Neural cell (in vitro differentiated cells): ENCODE data around the gene CLDND2. TPM values are rescaled to one million over a fixed set of nuclear protein-coding genes. Genes with fewer than 3 reads are reported as not detected.

Experiments
- H2AFZ ChIP-seq: fragments of 200-600, 300-800 bp; sonication (generic), shearing (Covaris generic); 2 replicates; pipeline ENCODE4 v1.6.0; 2014; ENCODE audit warnings: low read depth, mild to moderate bottlenecking, antibody characterized with exemption, low read length, moderate library complexity
- H3F3A ChIP-seq: fragments of 200-600 bp; shearing (Covaris generic); 2 replicates; pipeline ENCODE4 v1.6.1; 2016; ENCODE audit warnings: mild to moderate bottlenecking, moderate library complexity, mixed read lengths, antibody characterized with exemption, low read length; ENCODE audit not compliant: insufficient read depth, poor library complexity, severe bottlenecking
- H3K27ac ChIP-seq: fragments of 200-600, 300-800 bp; sonication (generic), shearing (Covaris generic); 2 replicates; pipeline ENCODE4 v1.5.1; 2014; ENCODE audit warnings: mild to moderate bottlenecking, low read length, moderate library complexity
- H3K27me3 ChIP-seq: fragments of 300-800, 200-600 bp; sonication (generic), shearing (Covaris generic); 2 replicates; pipeline ENCODE4 v1.6.0; 2014; ENCODE audit warnings: mild to moderate bottlenecking, low read depth, low read length, moderate library complexity; ENCODE audit not compliant: insufficient read depth
- H3K36me3 ChIP-seq: fragments of 300-800, 200-600 bp; sonication (generic), shearing (Covaris generic); 2 replicates; pipeline ENCODE4 v1.5.1; 2014; ENCODE audit warnings: mild to moderate bottlenecking, antibody characterized with exemption, low read length, moderate library complexity; ENCODE audit not compliant: insufficient read depth
- H3K4me2 ChIP-seq: fragments of 300-800, 200-600 bp; sonication (generic), shearing (Covaris generic); 2 replicates; pipeline ENCODE4 v1.6.0; 2014; ENCODE audit warnings: mild to moderate bottlenecking, low read length
- H3K4me3 ChIP-seq: fragments of 300-800, 200-600 bp; sonication (generic), shearing (Covaris generic); 2 replicates; pipeline ENCODE4 v1.5.1; 2014; ENCODE audit warnings: mild to moderate bottlenecking, low read length, moderate library complexity
- H3K79me2 ChIP-seq: fragments of 200-600 bp; shearing (Covaris generic); replicated peaks from 2 replicates; pipeline ENCODE4 v1.6.0; 2014; ENCODE audit warnings: mild to moderate bottlenecking, low read length, moderate library complexity; ENCODE audit not compliant: insufficient read depth
- H3K9ac ChIP-seq: fragments of 300-800, 200-600 bp; sonication (generic), shearing (Covaris generic); 2 replicates; pipeline ENCODE4 v1.6.1; 2016; ENCODE audit warnings: mild to moderate bottlenecking, low read length, mixed read lengths
- H3K9me2 ChIP-seq: fragments of 200-600 bp; shearing (Covaris generic); 2 replicates; pipeline ENCODE4 v1.6.1; 2016; ENCODE audit warnings: mild to moderate bottlenecking, low read length, mixed read lengths; ENCODE audit not compliant: insufficient read depth
- H3K9me3 ChIP-seq: fragments of 200-600, 300-800 bp; sonication (generic), shearing (Covaris generic); 2 replicates; pipeline ENCODE4 v1.6.1; 2016; ENCODE audit warnings: mild to moderate bottlenecking, mixed run types, low read length, moderate library complexity, mixed read lengths
- H4K20me1 ChIP-seq: fragments of 200-600 bp; shearing (Covaris generic); 2 replicates; pipeline ENCODE4 v1.6.1; 2016; ENCODE audit warnings: mild to moderate bottlenecking, mixed run types; ENCODE audit not compliant: insufficient read depth
- EP300 ChIP-seq: fragments of 450-650 bp; conservative IDR thresholded peaks from 2 replicates; pipeline ENCODE4 v1.6.1; 2014; ENCODE audit warnings: antibody characterized with exemption, mild to moderate bottlenecking, moderate library complexity; ENCODE audit not compliant: poor library complexity, severe bottlenecking
- EZH2 ChIP-seq: fragments of 200-600, 300-800 bp; shearing (Covaris generic), sonication (generic); IDR thresholded peaks from 2 replicates; pipeline ENCODE4 v1.6.1; 2014; ENCODE audit warnings: antibody characterized with exemption, low read length, borderline replicate concordance, mild to moderate bottlenecking; ENCODE audit not compliant: insufficient read depth, poor library complexity, severe bottlenecking
- MXI1 ChIP-seq: fragments of 450-650 bp; conservative IDR thresholded peaks from 2 replicates; pipeline ENCODE4 v1.6.1; 2014; ENCODE audit warnings: antibody characterized with exemption, mild to moderate bottlenecking; ENCODE audit not compliant: poor library complexity, severe bottlenecking
- POLR2AphosphoS5 ChIP-seq: IDR thresholded peaks from 2 replicates; pipeline ENCODE4 v1.6.1; 2012
- RAD21 ChIP-seq: fragments of 450-650 bp; conservative IDR thresholded peaks from 2 replicates; pipeline ENCODE4 v1.6.1; 2014; ENCODE audit warnings: antibody characterized with exemption, mild to moderate bottlenecking, moderate library complexity
- SMC3 ChIP-seq: fragments of 450-650 bp; conservative IDR thresholded peaks from 2 replicates; pipeline ENCODE4 v1.6.1; 2014; ENCODE audit warnings: antibody characterized with exemption, mild to moderate bottlenecking, moderate library complexity; ENCODE audit not compliant: poor library complexity
- TAF1 ChIP-seq: IDR thresholded peaks from 2 replicates; pipeline ENCODE4 v1.6.1; 2012; ENCODE audit warnings: low read depth
- polyA plus RNA-seq: library from polyadenylated mRNA; depleted of rRNA; stranded (reverse); fragments of >200 nt; gene quantifications from 2 replicates; pipeline ENCODE4 v1.2.3, GENCODE V29; 2014
- TF ChIP-seq, protein P1 (sequence below): fragments of 450-650 bp; IDR thresholded peaks from 2 replicates; pipeline ENCODE4 v1.5.1; 2014; ENCODE audit warnings: antibody characterized with exemption, mild to moderate bottlenecking, moderate library complexity; ENCODE audit not compliant: poor library complexity, severe bottlenecking
- TF ChIP-seq, protein P2 (sequence below): IDR thresholded peaks from 2 replicates; pipeline ENCODE4 v1.6.1; 2012; ENCODE audit warnings: borderline replicate concordance

CLDND2 gene
- polyA plus RNA-seq, 1 donor from 2014 or later = not detected

DNA sequence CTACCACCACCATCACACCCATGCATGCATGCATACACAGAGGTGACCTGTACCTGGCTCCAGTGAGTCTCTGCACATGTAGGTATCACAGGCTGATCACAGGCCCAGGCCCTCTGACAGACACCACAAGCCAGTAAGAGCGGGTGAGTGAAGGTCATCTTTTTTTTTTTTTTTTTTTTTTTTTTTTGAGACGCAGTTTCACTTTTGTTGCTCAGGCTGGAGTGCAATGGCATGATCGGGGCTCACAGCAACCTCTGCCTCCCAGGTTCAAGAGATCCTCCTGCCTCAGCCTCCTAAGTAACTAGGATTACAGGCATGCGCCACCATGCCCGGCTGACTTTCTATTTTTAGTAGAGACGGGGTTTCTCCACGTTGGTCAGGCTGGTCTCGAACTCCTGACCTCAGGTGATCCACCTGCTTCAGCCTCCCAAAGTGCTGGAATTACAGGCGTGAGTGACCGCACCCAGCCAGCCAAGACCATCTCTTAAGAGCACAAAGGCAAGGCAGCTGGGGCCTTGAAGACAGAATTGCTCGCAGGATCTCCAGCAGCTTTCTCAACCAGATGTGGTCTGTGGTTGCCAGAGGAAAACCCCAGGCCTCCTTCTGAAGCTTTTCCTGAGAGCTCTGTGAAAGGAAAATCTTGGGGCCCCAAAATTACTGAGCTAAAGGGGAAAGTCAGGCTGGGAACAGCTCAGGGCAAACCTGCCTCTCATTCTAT, 6.9 kb upstream of the CLDND2 start:
- no peaks in the 10 kb centered on the region for H3F3A ChIP-seq

DNA sequence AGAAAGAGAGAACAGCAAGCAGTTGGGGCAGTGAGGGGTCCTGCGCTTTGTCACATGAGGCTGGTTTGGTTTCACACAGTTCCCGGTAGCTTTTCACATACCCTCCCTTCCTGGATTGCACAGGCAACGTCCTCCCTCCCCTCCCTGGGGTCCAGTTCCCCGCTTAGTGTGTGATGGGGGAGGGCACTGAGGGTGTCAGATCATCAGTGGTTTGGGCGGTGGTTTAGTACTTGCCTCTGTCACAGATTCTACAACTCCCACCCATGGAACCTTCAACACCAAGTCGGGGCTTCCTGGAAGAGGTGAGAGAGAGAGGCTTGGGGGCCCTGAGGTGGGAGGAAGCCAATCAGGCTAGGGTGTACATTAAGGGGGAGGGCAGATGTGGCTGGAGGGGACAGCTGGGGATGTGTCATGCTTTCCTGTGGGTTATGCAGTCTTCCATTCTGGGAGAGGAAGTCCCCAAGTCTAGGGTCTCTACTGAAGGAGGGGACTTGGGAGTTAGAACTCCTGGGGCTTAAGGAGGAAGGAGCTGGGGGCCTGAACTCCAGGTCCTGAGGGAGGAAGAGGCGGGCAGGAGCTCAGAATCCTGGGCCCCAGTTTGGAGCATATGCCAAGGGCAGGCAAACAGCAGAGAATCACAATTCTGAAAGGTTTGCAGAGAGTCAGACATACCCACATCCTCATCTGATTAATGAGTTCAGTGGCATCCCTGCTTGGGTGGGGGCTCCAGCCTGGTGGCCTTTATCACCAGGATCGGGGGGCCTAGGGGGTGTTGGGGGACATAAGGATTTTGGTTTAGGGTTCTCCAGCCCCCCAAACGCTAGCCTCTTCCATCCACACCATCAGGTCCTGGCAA, 4.1 kb upstream of the CLDND2 start, which contains the start of gene NKG7:
TSS of gene NKG7 (minus strand) at position 6 of the 856 bp plus-strand sequence. CDS start 119 bp downstream, outside the sequence.
- Histone ChIP-seq H3K9me2 (no peaks in the 10 kb centered on the region), H3K9ac (no peak within 1 kb of the TSS), H3K27me3 (no peaks in the 10 kb centered on the region), H3K36me3 (no peaks in the 10 kb centered on the region), H3K4me2 (no peak within 1 kb of the TSS), H3F3A (no peaks in the 10 kb centered on the region), H2AFZ (no peak within 1 kb of the TSS), H3K79me2 (no peaks in the 10 kb centered on the region), H3K4me3 (no peak within 1 kb of the TSS), H3K27ac (no peak within 1 kb of the TSS), H3K9me3 (no peaks in the 10 kb centered on the region), H4K20me1 (no peaks in the 10 kb centered on the region)
- no peak for TF ChIP-seq RAD21
- TF ChIP-seq, protein P1, sequence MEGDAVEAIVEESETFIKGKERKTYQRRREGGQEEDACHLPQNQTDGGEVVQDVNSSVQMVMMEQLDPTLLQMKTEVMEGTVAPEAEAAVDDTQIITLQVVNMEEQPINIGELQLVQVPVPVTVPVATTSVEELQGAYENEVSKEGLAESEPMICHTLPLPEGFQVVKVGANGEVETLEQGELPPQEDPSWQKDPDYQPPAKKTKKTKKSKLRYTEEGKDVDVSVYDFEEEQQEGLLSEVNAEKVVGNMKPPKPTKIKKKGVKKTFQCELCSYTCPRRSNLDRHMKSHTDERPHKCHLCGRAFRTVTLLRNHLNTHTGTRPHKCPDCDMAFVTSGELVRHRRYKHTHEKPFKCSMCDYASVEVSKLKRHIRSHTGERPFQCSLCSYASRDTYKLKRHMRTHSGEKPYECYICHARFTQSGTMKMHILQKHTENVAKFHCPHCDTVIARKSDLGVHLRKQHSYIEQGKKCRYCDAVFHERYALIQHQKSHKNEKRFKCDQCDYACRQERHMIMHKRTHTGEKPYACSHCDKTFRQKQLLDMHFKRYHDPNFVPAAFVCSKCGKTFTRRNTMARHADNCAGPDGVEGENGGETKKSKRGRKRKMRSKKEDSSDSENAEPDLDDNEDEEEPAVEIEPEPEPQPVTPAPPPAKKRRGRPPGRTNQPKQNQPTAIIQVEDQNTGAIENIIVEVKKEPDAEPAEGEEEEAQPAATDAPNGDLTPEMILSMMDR = no peak
- no peak for TF ChIP-seq EP300
- TF ChIP-seq MXI1 = no peak
- TF ChIP-seq POLR2AphosphoS5 = no peak
- no peak for TF ChIP-seq EZH2
- TF ChIP-seq TAF1 = no peak
- TF ChIP-seq, protein P2, sequence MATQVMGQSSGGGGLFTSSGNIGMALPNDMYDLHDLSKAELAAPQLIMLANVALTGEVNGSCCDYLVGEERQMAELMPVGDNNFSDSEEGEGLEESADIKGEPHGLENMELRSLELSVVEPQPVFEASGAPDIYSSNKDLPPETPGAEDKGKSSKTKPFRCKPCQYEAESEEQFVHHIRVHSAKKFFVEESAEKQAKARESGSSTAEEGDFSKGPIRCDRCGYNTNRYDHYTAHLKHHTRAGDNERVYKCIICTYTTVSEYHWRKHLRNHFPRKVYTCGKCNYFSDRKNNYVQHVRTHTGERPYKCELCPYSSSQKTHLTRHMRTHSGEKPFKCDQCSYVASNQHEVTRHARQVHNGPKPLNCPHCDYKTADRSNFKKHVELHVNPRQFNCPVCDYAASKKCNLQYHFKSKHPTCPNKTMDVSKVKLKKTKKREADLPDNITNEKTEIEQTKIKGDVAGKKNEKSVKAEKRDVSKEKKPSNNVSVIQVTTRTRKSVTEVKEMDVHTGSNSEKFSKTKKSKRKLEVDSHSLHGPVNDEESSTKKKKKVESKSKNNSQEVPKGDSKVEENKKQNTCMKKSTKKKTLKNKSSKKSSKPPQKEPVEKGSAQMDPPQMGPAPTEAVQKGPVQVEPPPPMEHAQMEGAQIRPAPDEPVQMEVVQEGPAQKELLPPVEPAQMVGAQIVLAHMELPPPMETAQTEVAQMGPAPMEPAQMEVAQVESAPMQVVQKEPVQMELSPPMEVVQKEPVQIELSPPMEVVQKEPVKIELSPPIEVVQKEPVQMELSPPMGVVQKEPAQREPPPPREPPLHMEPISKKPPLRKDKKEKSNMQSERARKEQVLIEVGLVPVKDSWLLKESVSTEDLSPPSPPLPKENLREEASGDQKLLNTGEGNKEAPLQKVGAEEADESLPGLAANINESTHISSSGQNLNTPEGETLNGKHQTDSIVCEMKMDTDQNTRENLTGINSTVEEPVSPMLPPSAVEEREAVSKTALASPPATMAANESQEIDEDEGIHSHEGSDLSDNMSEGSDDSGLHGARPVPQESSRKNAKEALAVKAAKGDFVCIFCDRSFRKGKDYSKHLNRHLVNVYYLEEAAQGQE = no peak
- no peak for TF ChIP-seq SMC3

More for the DNA sequence above, 6.9 kb upstream of the CLDND2 start:
- Histone ChIP-seq H3K4me2 (no peak overlapping the region), H3K36me3 (no peaks in the 10 kb centered on the region), H3K9me2 (no peaks in the 10 kb centered on the region), H3K27me3 (no peaks in the 10 kb centered on the region), H3K79me2 (no peaks in the 10 kb centered on the region), H2AFZ (no peak overlapping the region), H4K20me1 (no peaks in the 10 kb centered on the region), H3K4me3 (no peak overlapping the region), H3K9me3 (no peaks in the 10 kb centered on the region), H3K9ac (no peak overlapping the region), H3K27ac (no peak overlapping the region)
- TF ChIP-seq MXI1 (no peak), SMC3 (no peak), RAD21 (no peak), TAF1 (no peak)
- TF ChIP-seq, protein P1 = no peak
